DMS 273 treated with DMSO at 0.1 percent for 48 hours (cell line): Measurements from ENCODE around the gene IMPA2.
"Not testable (repeated sequence)": the region's sequence is repeated elsewhere in the genome, so short reads cannot be mapped to it uniquely, and the experiment has no call there.

ENCODE experiments used
- DNase-seq: peaks from one replicate; lab custom pipeline; 2025; lab: John Stamatoyannopoulos, UW

Gene IMPA2

GRCh38 chr18:12052866-12053265 lies 71.6 kb downstream of the IMPA2 start:
- DNase-seq: no peak

GRCh38 chr18:12053289-12053688 lies 72.0 kb downstream of the IMPA2 start:
- no peak for DNase-seq

GRCh38 chr18:12056034-12056883 lies 75.0 kb downstream of the IMPA2 start:
- no peak for DNase-seq

GRCh38 chr18:12056884-12057402 lies 75.6 kb downstream of the IMPA2 start:
- no peak for DNase-seq

- DNase-seq: no peak
These were observed 76.2 kb downstream of the IMPA2 start for GRCh38 chr18:12057419-12058039.

- no peak for DNase-seq
These were observed 78.3 kb downstream of the IMPA2 start for GRCh38 chr18:12059334-12060181.

- DNase-seq: no peak
These were observed 79.0 kb downstream of the IMPA2 start for GRCh38 chr18:12060182-12060870.

GRCh38 chr18:12061685-12062084 lies 80.4 kb downstream of the IMPA2 start:
- no peak for DNase-seq

- DNase-seq: no peak
These were observed 81.7 kb downstream of the IMPA2 start for GRCh38 chr18:12062974-12063373.

GRCh38 chr18:12064086-12064763 lies 82.9 kb downstream of the IMPA2 start:
- no peak for DNase-seq

GRCh38 chr18:12065397-12065796 lies 84.1 kb downstream of the IMPA2 start:
- no peak for DNase-seq

- DNase-seq: no peak
These were observed 85.7 kb downstream of the IMPA2 start for GRCh38 chr18:12066910-12067511.

GRCh38 chr18:12067671-12068070 lies 86.4 kb downstream of the IMPA2 start:
- DNase-seq: no peak

- not testable (repeated sequence) for DNase-seq
These were observed 87.1 kb downstream of the IMPA2 start for GRCh38 chr18:12068316-12068949.

GRCh38 chr18:12068950-12069320 lies 87.6 kb downstream of the IMPA2 start:
- DNase-seq: no peak

GRCh38 chr18:12071066-12071465 lies 89.8 kb downstream of the IMPA2 start:
- DNase-seq: not testable (repeated sequence)

- no peak for DNase-seq
These were observed 91.7 kb downstream of the IMPA2 start for GRCh38 chr18:12072996-12073395.

GRCh38 chr18:12074736-12075135 lies 93.4 kb downstream of the IMPA2 start:
- DNase-seq: no peak

GRCh38 chr18:12076424-12077140 lies 95.3 kb downstream of the IMPA2 start:
- DNase-seq: no peak

GRCh38 chr18:12077994-12078393 lies 96.7 kb downstream of the IMPA2 start:
- DNase-seq: not testable (repeated sequence)
